ENCODE measurements around the gene PDIA3. TPM values are rescaled to one million over a fixed set of nuclear protein-coding genes. Genes with fewer than 3 reads are reported as not detected.
"Not testable (repeated sequence)": the region's sequence is repeated elsewhere in the genome, so short reads cannot be mapped to it uniquely, and the experiment has no call there.

PDIA3 gene
- total RNA-seq, 1 experiment from 2014 or later = 538 TPM

DNA sequence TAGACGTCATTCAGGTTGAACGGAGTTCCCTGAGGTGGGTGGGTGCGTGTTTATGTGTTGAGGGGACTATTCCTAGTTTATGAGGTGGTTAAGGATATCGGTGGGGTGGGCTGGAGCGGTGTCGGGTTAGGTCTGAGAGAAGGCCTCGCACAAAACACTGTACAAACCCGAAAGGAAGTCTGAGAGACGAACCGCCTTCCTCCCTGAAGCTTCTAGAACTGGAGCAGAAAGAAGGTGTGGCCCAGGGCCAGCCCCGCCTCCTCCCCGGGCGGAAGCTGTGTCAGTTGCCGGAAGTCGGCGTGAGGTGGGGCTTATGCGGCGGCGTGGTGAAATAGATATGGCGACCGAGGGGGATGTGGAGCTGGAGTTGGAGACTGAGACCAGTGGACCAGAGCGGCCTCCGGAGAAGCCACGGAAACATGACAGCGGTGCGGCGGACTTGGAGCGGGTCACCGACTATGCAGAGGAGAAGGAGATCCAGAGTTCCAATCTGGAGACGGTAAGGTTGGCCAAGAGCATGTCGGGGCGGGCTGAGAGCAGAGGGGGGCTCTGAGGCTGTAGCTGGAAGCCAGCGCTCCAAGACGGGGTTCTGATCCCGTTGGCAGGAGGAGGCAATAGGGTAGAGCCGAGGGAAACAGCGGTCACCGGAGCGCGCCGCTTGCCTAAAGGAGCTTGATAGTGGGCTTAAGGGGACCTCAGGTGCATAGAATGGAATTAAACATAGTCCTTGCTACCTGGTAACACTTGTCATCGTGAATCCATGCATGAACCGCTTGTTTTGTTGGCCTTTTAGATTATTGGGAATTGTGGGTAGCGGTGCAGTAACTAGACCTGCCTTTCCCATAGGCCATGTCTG lies 54.3 kb downstream of the PDIA3 start, which contains the start of gene HYPK:
Gene HYPK (plus strand): TSS at position 314 of the 856 bp plus-strand sequence. CDS start 24 bp downstream, at position 338.
- H3K27ac ChIP-seq (ENCODE audit: low read length) = peak within 1 kb of the TSS; percentile 93
- H3K9me3 ChIP-seq (ENCODE audit: control insufficient read depth, insufficient read depth, low read depth, low read length) = no peaks in the 10 kb centered on the region
- BruUV-seq (replicated peaks) = TSS peak; percentile 60
- no peaks in the 10 kb centered on the region for H3K27me3 ChIP-seq (ENCODE audit: control insufficient read depth, insufficient read depth, low read length)
- H3K4me1 ChIP-seq (ENCODE audit: control insufficient read depth, insufficient read depth, low read length) = peaks cover 32% of the 10 kb centered on the region
- no peak for TF ChIP-seq TCF7L2 (IDR thresholded peaks at IDR 0.05; ENCODE audit: low read depth, low read length)
- peak; percentile 93 for TF ChIP-seq SIN3A (IDR thresholded peaks at IDR 0.05; ENCODE audit: borderline replicate concordance, insufficient read depth, low read depth, low read length)
- TF ChIP-seq POLR2AphosphoS5 (IDR thresholded peaks at IDR 0.05; ENCODE audit: low read depth, low read length) = peak; percentile 97
- DNase-seq (ENCODE audit: low read depth, low spot score) (peak; percentile 54), ATAC-seq (peak; percentile 92)
- H3K36me3 ChIP-seq (ENCODE audit: control insufficient read depth, insufficient read depth, low read length) = peaks cover 15% of the 10 kb centered on the region
- peak within 1 kb of the TSS; percentile 93 to 100 for H3K4me3 ChIP-seq (ENCODE audit: low read depth in 2 of 2, low read length in 2 of 2)
- ChIA-PET CTCF (no interaction called here), POLR2A (interaction anchor here (0.6 to 0.9 kb wide), 3 partner anchors 27 to 599 kb away, joined by 4 to 5 read pairs (median 4); no protein-coding TSS in a partner anchor)
- intact Hi-C loops (cut with micrococcal nuclease; ENCODE audit: unreplicated experiment) (no loop called here), in situ Hi-C loops (cut with HindIII; ENCODE audit: low pct_unique_long_range_greater_than_20kb, low sequenced_read_pairs) (no loop called here)

DNA sequence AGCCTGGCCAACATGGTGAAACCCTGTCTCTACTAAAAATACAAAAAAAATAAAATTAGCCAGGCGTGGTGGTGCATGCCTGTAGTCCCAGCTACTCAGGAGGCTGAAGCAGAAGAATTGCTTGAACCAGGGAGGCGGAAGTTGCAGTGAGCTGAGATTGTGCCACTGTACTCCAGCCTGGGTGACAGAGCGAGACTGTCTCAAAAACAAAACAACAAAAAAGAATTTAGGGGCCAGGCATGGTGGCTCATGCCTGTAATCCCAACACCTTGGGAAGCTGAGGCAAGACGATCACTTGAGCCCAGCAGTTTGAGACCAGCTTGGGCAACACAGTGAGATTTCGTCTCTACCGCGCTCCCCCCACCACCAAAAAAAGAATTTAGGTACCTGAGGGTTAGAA lies 56.4 kb downstream of the PDIA3 start:
- in situ Hi-C loops (cut with HindIII; ENCODE audit: low pct_unique_long_range_greater_than_20kb, low sequenced_read_pairs); H3K27me3 ChIP-seq (ENCODE audit: control insufficient read depth, insufficient read depth, low read length); DNase-seq (ENCODE audit: low read depth, low spot score); BruUV-seq (replicated peaks); CTCF ChIA-PET; ATAC-seq; POLR2A ChIA-PET; H3K4me3 ChIP-seq (ENCODE audit: low read depth in 2 of 2, low read length in 2 of 2); H3K27ac ChIP-seq (ENCODE audit: low read length); intact Hi-C loops (cut with micrococcal nuclease; ENCODE audit: unreplicated experiment); H3K9me3 ChIP-seq (ENCODE audit: control insufficient read depth, insufficient read depth, low read depth, low read length): not testable (repeated sequence)
- peaks cover 29% of the 10 kb centered on the region for H3K4me1 ChIP-seq (ENCODE audit: control insufficient read depth, insufficient read depth, low read length)
- peaks cover 15% of the 10 kb centered on the region for H3K36me3 ChIP-seq (ENCODE audit: control insufficient read depth, insufficient read depth, low read length)

DNA sequence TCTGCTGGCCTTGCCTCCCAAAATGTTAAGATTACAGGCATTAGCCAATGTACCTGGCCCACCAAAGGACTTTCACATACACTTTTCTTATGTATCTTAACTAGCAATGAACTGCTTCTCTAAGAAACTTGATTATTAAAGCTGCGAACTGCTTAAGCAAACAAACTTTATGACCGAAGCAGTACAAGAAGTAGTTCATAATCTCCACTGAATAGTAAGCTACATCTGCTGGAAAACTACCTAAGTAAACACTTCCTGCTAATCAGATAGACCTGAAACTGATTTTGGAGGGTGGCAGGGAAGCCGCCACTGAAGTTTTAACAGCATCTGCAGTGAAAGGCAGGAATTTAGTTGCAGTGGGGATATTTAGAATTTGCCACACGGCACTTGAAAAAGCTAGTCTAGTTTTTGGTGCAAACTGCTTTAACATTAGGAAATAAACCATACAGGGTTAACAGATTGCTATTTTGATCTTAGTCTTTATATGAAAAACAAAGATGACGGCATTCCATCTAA lies 62.3 kb downstream of the PDIA3 start:
- Histone ChIP-seq H3K9me3 (ENCODE audit: control insufficient read depth, insufficient read depth, low read depth, low read length) (no peaks in the 10 kb centered on the region), H3K4me1 (ENCODE audit: control insufficient read depth, insufficient read depth, low read length) (no peaks in the 10 kb centered on the region), H3K36me3 (ENCODE audit: control insufficient read depth, insufficient read depth, low read length) (peaks cover 33% of the 10 kb centered on the region), H3K4me3 (ENCODE audit: low read depth in 2 of 2, low read length in 2 of 2) (no peak overlapping the region), H3K27ac (ENCODE audit: low read length) (no peak overlapping the region), H3K27me3 (ENCODE audit: control insufficient read depth, insufficient read depth, low read length) (no peaks in the 10 kb centered on the region)
- POLR2A ChIA-PET = no interaction called here
- ATAC-seq (no peak), DNase-seq (ENCODE audit: low read depth, low spot score) (no peak)
- no TSS peak for BruUV-seq (replicated peaks)
- CTCF ChIA-PET = no interaction called here
- intact Hi-C loops (cut with micrococcal nuclease; ENCODE audit: unreplicated experiment) (no loop called here), in situ Hi-C loops (cut with HindIII; ENCODE audit: low pct_unique_long_range_greater_than_20kb, low sequenced_read_pairs) (no loop called here)
- TF ChIP-seq, protein P1, sequence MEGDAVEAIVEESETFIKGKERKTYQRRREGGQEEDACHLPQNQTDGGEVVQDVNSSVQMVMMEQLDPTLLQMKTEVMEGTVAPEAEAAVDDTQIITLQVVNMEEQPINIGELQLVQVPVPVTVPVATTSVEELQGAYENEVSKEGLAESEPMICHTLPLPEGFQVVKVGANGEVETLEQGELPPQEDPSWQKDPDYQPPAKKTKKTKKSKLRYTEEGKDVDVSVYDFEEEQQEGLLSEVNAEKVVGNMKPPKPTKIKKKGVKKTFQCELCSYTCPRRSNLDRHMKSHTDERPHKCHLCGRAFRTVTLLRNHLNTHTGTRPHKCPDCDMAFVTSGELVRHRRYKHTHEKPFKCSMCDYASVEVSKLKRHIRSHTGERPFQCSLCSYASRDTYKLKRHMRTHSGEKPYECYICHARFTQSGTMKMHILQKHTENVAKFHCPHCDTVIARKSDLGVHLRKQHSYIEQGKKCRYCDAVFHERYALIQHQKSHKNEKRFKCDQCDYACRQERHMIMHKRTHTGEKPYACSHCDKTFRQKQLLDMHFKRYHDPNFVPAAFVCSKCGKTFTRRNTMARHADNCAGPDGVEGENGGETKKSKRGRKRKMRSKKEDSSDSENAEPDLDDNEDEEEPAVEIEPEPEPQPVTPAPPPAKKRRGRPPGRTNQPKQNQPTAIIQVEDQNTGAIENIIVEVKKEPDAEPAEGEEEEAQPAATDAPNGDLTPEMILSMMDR (IDR thresholded peaks at IDR 0.05) = no peak
- no peak for TF ChIP-seq SIN3A (IDR thresholded peaks at IDR 0.05; ENCODE audit: borderline replicate concordance, insufficient read depth, low read depth, low read length)
- TF ChIP-seq POLR2AphosphoS5 (IDR thresholded peaks at IDR 0.05; ENCODE audit: low read depth, low read length) = no peak
- TF ChIP-seq, protein P2, sequence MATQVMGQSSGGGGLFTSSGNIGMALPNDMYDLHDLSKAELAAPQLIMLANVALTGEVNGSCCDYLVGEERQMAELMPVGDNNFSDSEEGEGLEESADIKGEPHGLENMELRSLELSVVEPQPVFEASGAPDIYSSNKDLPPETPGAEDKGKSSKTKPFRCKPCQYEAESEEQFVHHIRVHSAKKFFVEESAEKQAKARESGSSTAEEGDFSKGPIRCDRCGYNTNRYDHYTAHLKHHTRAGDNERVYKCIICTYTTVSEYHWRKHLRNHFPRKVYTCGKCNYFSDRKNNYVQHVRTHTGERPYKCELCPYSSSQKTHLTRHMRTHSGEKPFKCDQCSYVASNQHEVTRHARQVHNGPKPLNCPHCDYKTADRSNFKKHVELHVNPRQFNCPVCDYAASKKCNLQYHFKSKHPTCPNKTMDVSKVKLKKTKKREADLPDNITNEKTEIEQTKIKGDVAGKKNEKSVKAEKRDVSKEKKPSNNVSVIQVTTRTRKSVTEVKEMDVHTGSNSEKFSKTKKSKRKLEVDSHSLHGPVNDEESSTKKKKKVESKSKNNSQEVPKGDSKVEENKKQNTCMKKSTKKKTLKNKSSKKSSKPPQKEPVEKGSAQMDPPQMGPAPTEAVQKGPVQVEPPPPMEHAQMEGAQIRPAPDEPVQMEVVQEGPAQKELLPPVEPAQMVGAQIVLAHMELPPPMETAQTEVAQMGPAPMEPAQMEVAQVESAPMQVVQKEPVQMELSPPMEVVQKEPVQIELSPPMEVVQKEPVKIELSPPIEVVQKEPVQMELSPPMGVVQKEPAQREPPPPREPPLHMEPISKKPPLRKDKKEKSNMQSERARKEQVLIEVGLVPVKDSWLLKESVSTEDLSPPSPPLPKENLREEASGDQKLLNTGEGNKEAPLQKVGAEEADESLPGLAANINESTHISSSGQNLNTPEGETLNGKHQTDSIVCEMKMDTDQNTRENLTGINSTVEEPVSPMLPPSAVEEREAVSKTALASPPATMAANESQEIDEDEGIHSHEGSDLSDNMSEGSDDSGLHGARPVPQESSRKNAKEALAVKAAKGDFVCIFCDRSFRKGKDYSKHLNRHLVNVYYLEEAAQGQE (IDR thresholded peaks at IDR 0.05; ENCODE audit: insufficient read depth in 1 of 2, low read depth in 2 of 2, low read length in 1 of 2) = no peak
- TF ChIP-seq TCF7L2 (IDR thresholded peaks at IDR 0.05; ENCODE audit: low read depth, low read length) = no peak

Measured in Panc1 (cell line).